ENCODE measurements around the gene LGALS7. TPM values are rescaled to one million over a fixed set of nuclear protein-coding genes. Genes with fewer than 3 reads are reported as not detected.

The LGALS7 gene
- total RNA-seq, 2 donors from 2014 or later: not detected

DNA sequence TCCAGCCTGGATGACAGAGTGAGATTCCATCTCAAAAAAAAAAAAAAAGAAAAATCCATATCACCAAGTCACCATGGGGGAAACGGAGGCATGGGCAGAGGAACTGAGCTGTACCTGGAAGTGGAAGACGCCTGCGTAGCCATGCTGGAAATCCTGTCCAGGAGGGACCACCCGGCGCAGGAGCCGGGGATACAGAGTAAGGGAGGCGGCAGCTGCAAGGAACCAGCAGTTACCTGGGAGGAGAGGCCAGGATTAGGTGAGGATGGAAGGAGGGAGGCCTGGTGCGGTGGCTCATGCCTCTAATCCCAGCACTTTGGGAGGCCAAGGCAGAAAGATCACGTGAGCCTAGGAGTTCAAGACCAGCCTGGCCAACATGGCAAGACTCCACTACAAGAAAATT lies 31.0 kb downstream of the LGALS7 start:
- H3K4me3 ChIP-seq: no peak overlapping the region

DNA sequence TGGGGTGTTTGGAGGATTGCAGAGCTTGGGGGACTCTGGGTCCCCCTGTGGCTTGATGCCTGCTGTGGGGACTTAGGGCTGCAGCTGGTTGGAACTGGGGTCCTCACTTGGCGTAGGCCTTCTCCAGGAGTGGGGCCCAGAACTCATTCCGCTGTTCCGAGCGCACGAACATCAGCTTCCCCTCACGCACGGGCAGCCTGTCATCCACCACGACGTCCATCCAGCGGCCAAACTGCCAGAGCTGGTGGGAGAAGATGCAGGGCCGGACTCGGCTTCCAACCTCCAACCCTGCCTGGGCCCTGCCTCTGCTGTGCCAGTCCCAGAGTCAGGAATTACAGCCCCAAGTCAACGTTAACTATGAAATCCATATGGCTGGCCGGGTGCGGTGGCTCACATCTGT lies 31.6 kb downstream of the LGALS7 start:
- no peaks in the 10 kb centered on the region for H3K36me3 ChIP-seq
- H3K4me1 ChIP-seq (replicated peaks): no peaks in the 10 kb centered on the region
- no peaks in the 10 kb centered on the region for H3K9me3 ChIP-seq
- no peak overlapping the region for H3K27ac ChIP-seq
- intact Hi-C loops (cut with DNase I): no loop called here
- H3K27me3 ChIP-seq (replicated peaks; ENCODE audit: insufficient read depth): no peaks in the 10 kb centered on the region
- H3K4me3 ChIP-seq: no peak overlapping the region
- no peak for DNase-seq (ENCODE audit: low spot score)
- TF ChIP-seq, protein P1, sequence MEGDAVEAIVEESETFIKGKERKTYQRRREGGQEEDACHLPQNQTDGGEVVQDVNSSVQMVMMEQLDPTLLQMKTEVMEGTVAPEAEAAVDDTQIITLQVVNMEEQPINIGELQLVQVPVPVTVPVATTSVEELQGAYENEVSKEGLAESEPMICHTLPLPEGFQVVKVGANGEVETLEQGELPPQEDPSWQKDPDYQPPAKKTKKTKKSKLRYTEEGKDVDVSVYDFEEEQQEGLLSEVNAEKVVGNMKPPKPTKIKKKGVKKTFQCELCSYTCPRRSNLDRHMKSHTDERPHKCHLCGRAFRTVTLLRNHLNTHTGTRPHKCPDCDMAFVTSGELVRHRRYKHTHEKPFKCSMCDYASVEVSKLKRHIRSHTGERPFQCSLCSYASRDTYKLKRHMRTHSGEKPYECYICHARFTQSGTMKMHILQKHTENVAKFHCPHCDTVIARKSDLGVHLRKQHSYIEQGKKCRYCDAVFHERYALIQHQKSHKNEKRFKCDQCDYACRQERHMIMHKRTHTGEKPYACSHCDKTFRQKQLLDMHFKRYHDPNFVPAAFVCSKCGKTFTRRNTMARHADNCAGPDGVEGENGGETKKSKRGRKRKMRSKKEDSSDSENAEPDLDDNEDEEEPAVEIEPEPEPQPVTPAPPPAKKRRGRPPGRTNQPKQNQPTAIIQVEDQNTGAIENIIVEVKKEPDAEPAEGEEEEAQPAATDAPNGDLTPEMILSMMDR (IDR thresholded peaks at IDR 0.05): no peak
- no peak for TF ChIP-seq POLR2AphosphoS5 (IDR thresholded peaks at IDR 0.05)
- WGBS: 97% methylated on average over 15 of the region's 15 CpGs

More for the DNA sequence above, 31.0 kb downstream of the LGALS7 start:
- H3K36me3 ChIP-seq: no peaks in the 10 kb centered on the region
- 96% methylated on average over 9 of the region's 9 CpGs for WGBS
- no peaks in the 10 kb centered on the region for H3K4me1 ChIP-seq (replicated peaks)
- TF ChIP-seq POLR2A (IDR thresholded peaks at IDR 0.05) (no peak), POLR2AphosphoS5 (IDR thresholded peaks at IDR 0.05) (no peak)
- TF ChIP-seq, protein P1 (IDR thresholded peaks at IDR 0.05): no peak
- intact Hi-C loops (cut with DNase I): no loop called here
- no peaks in the 10 kb centered on the region for H3K27me3 ChIP-seq (replicated peaks; ENCODE audit: insufficient read depth)
- no peak for DNase-seq (ENCODE audit: low spot score)
- no peak overlapping the region for H3K27ac ChIP-seq
- no peaks in the 10 kb centered on the region for H3K9me3 ChIP-seq

DNA sequence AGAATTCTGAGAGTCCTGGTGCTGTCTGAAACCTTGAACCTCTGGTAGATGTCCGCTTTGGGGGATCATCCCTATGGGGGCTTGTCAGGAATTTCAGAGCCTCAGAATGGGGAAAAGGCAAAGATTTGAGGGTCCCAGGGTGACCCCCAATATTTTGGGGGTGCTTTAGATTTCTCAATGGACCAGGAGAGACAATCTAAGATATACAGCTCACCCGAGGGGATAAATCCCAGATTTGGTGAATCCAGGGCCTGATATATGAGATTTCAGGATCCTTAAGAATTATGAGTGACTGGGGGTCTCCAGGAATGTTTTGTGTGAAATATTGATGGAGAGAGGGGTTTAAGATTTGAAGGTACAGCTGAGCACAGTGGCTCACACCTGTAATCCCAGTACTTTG lies 32.4 kb downstream of the LGALS7 start:
- no peaks in the 10 kb centered on the region for H3K27me3 ChIP-seq (replicated peaks; ENCODE audit: insufficient read depth)
- TF ChIP-seq, protein P1 (IDR thresholded peaks at IDR 0.05): no peak
- TF ChIP-seq POLR2AphosphoS5 (IDR thresholded peaks at IDR 0.05) (no peak), POLR2A (IDR thresholded peaks at IDR 0.05) (no peak)
- H3K27ac ChIP-seq: no peak overlapping the region
- no peak for DNase-seq (ENCODE audit: low spot score)
- intact Hi-C loops (cut with DNase I): no loop called here
- 94% methylated on average over 2 of the region's 2 CpGs for WGBS
- no peaks in the 10 kb centered on the region for H3K4me1 ChIP-seq (replicated peaks)
- H3K9me3 ChIP-seq: no peaks in the 10 kb centered on the region
- H3K36me3 ChIP-seq: no peaks in the 10 kb centered on the region
- H3K4me3 ChIP-seq: no peak overlapping the region

DNA sequence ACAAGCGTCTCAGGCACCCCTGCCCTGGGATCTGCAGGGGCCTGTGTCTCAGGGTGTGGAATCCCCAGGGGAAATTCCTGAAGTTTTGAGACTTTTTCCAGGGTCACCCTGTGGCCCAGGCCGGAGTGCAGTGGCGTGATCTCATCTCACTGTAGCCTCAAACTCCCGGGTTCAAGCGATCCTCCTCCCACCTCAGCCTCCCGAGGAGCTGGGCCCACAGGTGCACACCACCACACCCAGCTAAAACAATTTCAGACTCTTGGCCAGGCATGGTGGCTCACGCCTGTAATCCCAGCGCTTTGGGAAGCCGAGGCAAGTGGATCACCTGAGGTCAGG lies 33.1 kb downstream of the LGALS7 start:
- Histone ChIP-seq H3K4me1 (replicated peaks) (no peaks in the 10 kb centered on the region), H3K9me3 (no peaks in the 10 kb centered on the region), H3K27ac (no peak overlapping the region), H3K27me3 (replicated peaks; ENCODE audit: insufficient read depth) (no peaks in the 10 kb centered on the region), H3K36me3 (no peaks in the 10 kb centered on the region), H3K4me3 (no peak overlapping the region)
- DNase-seq (ENCODE audit: low spot score): no peak
- intact Hi-C loops (cut with DNase I): no loop called here
- TF ChIP-seq POLR2A (IDR thresholded peaks at IDR 0.05) (no peak), POLR2AphosphoS5 (IDR thresholded peaks at IDR 0.05) (no peak)
- TF ChIP-seq, protein P1 (IDR thresholded peaks at IDR 0.05): no peak
- WGBS: 93% methylated on average over 9 of the region's 9 CpGs

DNA sequence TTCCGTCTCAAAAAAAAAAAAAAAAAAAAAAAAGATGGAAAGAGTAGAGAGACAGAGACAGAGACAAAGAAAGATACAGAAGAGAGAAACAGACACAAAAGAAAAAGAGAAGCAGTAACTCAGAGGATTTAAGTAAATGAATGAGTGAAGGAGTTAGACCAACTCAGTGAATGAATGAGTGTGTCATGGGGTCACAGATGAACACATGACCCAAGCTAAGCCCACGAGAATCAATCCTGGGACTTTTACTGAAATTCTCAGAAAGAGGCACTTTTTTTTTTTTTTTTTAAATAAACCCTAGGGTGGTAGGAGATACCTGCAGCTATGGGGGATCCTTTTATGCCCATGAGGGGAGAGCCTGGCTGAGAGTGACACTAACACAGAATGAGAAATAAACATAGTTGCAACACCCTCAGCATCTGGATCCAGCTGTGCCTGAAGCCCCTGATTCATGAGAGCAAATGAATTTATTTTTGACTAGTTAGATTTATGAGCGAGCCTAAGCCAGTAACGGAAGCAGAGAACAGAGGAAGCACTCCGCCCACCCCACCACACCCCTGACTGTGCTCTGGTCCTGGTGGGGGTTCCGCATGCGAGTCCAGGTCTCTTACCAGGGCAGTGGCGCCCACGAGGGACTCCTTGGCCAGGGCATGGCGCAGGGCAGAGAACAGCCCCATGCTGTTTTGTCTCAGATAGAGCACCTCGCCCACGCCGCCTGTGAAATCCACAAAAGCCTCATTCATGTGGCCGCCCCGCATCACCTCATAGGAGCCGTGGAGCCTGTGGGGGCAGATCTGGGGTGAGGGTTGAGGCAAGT lies 33.7 kb downstream of the LGALS7 start:
- no peak overlapping the region for H3K27ac ChIP-seq
- WGBS: 80% methylated on average over 15 of the region's 16 CpGs
- no peaks in the 10 kb centered on the region for H3K27me3 ChIP-seq (replicated peaks; ENCODE audit: insufficient read depth)
- no peaks in the 10 kb centered on the region for H3K9me3 ChIP-seq
- no peaks in the 10 kb centered on the region for H3K4me1 ChIP-seq (replicated peaks)
- H3K4me3 ChIP-seq: no peak overlapping the region
- intact Hi-C loops (cut with DNase I): loop anchor here (10.0 kb wide), 1 partner anchor 195 kb away; the partner anchor contains the start of genes MRPS12 and SARS2
- H3K36me3 ChIP-seq: no peaks in the 10 kb centered on the region
- no peak for DNase-seq (ENCODE audit: low spot score)
- TF ChIP-seq POLR2AphosphoS5 (IDR thresholded peaks at IDR 0.05) (no peak), POLR2A (IDR thresholded peaks at IDR 0.05) (no peak)
- TF ChIP-seq, protein P1 (IDR thresholded peaks at IDR 0.05): no peak

All from prostate gland (tissue), 2 donors.